Germinal center (tissue), 1 donor: Measurements from ENCODE around the gene KDM5D.
A peak's percentile ranks its signal among the peaks of the same experiment; 100 is the strongest.

Source experiments
- DNase-seq: peaks from one replicate; pipeline ENCODE4 v3.0.0; 2012; ENCODE audit warnings: mixed read lengths, low spot score

Gene KDM5D

DNA sequence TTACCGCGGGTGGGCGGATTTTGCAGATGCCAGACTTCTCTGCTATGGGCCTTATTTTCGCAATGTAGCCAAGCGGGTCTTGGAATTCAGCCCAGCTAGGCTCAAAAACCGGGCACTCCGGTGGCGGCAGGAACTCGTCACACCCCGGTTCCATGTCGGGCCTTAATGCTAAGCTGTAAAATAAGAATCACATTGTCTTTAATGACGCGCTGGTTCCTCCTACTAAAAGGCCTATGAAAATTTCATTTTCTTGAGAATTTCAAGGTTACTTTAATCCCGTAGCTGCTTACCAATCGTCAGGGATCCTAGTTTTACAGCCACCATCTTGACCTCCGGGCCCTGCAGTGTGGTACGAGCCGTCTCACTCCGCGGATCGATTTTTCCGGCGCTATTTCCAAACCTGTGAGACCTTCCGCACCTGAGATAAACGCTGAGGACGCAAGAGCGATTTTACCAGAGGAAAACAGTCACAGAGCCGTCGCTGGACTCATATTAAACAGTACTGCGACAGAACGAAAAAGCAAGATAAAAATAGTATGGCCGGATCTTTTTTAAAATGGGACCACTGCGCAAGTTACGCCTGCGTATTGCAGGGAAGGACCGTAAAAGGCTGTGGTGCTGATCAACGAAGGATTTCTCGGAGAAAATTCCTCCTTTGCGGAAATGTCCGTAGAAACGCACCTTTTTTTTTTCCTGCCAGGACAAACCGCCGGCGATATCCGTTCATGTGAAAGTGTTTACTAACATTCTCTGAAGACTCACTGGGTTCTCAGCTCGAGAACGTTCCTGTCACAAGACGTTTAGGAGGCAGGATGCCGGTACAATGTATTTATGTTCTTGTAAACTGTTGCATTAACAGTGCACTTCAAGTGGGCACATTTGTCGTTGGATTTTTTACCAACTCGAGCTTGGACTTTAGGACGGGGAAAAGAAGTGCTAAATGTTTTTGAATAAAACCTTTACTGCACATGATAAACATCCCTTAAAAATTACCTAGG is at the start of gene KDM5D:
TSS of gene KDM5D (minus strand) at position 346 of the 998 bp plus-strand sequence. CDS start at position 154, 192 bp downstream.
- peak; percentile 36 for DNase-seq

DNA sequence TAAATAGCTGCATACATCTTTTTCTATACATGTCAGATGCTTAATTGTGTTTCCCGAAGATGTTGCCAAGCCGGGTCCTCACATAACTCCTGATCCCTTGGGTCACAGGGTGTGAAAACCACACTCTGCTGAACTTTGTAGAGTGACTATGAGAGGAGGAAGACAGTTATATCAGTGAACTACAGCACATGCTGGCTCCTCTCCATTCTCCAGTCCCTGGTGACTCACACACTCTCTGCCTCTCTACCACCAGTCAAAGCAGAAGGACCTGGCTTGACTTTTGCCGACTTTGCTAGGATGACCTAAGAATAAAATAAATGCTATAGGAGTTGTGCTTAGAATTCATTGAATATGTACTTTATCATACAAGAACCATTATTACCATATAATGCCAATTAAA is 23.8 kb upstream of the KDM5D start:
- no peak for DNase-seq

DNA sequence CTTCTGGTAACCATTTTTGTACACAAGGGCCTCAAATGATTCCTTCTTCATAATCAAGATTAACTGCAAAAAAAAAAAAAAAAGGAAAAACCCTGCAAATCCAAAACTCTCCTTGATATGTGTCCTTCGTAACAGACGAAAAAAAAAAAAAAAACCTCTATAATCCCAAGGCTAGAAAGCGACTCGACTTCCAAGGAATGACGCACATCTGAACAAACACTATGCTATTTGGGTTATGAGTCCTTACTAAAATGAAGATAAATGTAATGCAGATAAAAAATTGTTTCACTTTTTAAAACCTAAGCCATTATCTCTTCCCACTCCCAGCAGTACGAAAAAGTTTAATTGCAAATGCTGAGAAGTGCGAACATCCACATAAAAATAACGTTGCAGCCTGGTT is 1.2 kb downstream of the KDM5D start:
- no peak for DNase-seq

DNA sequence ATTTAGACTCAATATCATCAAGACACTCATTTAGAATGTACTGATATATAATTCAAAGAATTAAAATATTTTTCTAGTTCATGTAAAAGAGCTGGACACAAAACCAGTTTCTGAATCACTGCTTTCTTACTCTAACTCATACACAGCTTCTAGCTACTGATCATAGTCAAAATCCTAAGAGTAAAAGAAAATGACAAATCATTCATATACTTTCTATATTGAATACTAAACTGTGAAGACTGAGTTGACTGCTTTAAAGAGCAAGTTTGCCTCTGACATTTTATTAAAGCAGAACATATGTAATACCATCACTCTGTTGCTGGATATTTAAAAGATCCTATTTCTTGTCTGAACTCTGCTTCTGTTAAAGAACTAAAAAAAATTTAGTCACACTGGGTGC is 2.4 kb downstream of the KDM5D start:
- no peak for DNase-seq

DNA sequence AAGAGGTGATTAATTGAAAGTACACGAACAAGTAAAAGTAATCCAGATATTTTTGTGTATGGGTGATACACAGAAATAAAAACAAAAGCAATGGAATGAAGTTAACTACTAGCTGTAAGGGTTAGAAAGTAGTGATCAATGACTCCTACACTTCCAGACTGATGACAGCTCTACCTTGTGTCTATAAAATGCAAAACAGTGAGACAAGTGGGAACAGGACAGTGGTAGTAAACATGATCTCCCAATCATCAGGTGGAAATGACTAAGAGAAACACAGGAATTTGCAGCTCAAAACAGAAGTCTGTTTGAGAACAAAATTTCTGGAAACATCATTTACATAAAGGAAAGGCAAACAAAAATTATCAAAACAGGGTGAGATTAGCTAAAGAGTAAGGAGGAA is 10.1 kb downstream of the KDM5D start:
- DNase-seq = no peak

DNA sequence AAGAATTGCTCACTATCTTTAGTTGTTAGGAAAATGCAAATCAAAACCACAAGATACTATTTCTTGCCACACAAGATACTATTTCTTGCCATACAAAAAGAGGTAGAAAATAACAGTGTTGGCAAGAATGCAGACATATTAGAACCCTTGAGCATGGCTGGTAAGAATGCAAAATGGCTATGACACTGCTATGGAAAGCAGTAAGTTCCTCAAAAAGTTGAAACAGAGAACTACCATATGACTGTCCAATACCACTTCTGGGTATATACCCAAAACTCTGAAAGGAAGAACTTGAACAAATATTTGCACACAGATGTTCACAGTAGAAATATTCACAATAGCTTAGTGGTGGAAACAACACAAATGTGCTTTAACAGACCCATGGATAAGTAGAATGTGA is 26.6 kb downstream of the KDM5D start:
- peak; percentile 18 for DNase-seq

DNA sequence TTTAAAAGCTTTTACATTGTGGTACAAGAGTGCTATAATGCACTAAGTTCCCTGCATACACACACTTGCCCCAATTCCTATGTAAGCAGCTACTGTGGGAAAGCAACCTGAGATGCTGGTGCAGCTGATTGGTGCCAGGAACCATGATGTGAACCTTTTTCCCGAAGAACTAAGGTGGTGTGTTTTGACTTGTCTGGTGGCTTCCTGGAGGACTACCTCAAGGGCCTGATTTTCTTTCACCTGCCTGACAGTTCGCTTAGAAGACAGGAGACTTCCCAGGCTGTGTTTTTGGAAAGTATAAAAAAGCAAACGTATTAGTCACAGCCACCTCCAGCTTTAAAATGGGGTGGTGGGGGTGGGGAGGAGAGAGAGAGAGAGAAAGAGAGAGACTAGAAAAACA is 27.4 kb downstream of the KDM5D start:
- no peak for DNase-seq

DNA sequence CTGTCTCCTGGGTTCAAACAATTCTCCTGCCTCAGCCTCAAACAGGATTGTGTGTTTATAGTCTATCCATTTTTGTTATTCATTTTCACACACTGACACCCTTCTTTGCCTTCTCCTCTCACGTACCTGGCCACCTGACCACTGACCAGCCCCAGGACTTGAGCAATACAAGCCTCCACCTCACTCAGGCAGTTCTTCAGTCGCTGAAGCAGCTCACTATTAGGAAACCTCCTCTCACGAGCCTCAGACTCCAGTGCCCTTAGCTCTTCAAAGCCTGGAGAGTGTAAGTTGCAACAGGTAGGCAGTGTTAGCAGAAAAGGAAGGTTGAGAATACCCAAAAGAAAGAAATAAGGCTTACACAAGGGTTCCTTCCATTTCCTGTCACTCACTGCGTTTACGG is 29.3 kb downstream of the KDM5D start:
- no peak for DNase-seq

DNA sequence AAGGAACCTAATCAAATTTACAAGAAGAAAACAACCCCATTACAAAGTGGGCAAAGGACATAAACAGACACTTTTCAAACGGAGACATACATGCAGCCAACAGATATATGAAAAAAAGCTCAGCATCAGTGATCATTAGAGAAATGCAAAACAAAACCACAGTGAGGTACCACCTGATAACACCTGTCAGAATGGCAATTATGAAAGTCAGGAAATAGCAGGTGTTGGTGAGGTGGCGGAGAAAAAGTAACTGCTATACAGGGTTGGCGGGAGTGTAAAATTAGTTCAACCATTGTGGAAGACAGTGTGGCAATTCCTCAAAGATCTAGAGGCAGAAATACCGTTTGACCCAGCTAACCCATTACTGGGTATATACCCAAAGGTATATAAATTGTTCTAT is 31.1 kb downstream of the KDM5D start:
- DNase-seq = no peak

DNA sequence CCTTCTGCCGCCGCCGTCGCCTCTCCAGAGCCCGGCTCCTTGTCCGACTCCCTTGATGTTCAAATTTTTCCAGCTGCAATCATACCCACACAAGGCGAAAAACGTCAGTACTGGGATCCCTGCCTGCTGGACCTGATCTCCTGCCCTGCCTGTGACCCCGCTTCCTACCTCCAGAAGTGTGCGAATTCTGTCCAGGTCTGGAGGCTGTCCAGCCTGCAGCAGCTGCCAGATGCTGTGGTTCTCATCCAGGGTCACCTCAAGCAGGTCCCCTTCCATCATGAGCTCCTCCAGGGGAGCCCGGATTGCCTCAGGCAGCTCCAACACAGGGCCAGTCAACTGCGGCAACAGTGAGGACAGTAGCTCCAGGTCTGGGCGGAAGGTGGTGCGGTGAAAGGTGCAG is 38.3 kb downstream of the KDM5D start:
- DNase-seq = no peak

DNA sequence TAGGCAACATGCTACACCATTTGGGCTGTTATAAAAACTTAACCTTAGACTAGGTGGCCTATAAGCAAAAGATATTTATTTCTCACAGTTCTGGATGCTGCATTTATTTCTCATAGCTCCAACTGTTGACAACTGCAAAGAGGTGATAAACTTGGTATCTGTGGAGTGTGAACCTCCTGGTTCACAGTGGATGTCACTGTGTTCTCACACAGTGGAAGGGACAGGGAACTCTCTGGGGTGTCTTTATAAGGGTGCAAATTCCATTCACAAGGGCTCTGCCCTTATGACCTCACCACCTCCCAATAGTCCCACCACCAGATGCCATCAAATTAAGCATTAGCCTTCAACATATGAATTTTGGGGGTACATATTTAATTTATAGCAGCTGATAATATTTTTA is 46.0 kb downstream of the KDM5D start:
- no peak for DNase-seq

DNA sequence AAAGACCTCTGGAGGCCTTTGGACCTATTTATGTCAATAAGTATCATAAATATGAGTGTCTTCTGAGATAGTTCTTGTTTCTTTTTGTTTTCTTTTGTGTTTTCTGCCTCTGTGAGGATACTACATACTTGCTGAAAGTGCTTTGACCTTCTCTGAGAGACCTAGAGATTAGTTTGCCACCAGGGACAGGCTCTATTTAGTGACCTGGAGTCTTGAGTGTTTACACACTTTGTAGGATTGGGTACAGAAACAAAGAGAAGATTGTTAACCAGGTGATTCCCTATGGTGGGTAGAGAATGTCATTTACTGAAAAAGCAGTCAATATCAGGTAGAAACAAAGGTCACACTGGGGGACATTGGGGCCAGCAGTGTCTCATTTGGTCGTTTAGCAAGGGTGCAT is 63.7 kb downstream of the KDM5D start:
- no peak for DNase-seq
